ENCODE results near the gene MBTPS2.

GRCh38 chrX:21930986-21931385 is 91.6 kb downstream of the MBTPS2 start:
- TF ChIP-seq, protein P1, sequence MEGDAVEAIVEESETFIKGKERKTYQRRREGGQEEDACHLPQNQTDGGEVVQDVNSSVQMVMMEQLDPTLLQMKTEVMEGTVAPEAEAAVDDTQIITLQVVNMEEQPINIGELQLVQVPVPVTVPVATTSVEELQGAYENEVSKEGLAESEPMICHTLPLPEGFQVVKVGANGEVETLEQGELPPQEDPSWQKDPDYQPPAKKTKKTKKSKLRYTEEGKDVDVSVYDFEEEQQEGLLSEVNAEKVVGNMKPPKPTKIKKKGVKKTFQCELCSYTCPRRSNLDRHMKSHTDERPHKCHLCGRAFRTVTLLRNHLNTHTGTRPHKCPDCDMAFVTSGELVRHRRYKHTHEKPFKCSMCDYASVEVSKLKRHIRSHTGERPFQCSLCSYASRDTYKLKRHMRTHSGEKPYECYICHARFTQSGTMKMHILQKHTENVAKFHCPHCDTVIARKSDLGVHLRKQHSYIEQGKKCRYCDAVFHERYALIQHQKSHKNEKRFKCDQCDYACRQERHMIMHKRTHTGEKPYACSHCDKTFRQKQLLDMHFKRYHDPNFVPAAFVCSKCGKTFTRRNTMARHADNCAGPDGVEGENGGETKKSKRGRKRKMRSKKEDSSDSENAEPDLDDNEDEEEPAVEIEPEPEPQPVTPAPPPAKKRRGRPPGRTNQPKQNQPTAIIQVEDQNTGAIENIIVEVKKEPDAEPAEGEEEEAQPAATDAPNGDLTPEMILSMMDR (IDR thresholded peaks at IDR 0.05), result no peak
- no peak for TF ChIP-seq POLR2A (IDR thresholded peaks at IDR 0.05)
